ENCODE measurements around the gene LILRA2. TPM values are rescaled to one million over a fixed set of nuclear protein-coding genes. Genes with fewer than 3 reads are reported as not detected.
"Not testable (repeated sequence)": the region's sequence is repeated elsewhere in the genome, so short reads cannot be mapped to it uniquely, and the experiment has no call there.

The LILRA2 gene
- total RNA-seq, 1 experiment from 2014 or later, result not detected

DNA sequence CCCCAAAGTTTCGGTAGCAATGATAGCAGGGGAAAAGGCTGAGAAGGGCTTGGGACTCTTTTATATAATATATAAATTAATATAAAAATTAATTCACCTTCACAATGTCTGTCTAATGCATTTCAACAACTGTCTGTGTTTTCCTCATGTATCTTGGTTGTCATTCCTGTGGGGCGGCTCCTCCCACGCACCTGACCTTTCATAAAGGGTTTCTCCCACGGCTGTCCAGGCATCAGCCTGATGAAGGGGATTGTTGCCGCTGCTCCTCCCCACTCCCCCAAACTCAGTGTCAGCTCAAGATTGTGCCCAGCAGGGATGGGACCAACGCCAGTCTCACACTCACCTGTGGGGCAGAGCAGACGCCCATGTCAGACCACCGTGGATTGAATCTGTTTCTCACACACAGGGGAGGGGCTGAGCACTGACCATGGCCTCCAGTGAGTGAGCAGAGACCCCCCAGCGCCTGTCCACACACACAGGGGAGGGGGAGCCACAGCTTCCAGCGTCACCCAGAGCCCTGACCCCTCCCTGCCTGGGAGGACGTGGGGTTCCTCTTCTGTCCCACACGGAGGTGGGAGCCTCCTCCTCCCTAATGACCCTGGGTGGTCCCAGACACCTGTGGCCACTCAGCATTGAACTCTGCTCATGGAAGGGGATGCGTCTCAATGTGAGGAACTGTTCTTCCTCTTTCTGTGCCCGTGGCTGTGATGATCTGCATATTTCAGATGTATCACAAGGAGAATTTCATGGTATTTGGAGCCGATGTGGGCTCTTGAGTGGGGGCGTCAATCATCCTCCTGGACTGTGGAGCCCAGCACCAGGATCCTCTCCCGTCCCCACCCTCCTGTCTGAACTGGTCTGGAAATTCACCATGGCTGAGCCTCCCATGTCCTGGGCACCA, 1.6 kb upstream of the LILRA2 start:
- DNase-seq (ENCODE audit: low spot score), result not testable (repeated sequence)

DNA sequence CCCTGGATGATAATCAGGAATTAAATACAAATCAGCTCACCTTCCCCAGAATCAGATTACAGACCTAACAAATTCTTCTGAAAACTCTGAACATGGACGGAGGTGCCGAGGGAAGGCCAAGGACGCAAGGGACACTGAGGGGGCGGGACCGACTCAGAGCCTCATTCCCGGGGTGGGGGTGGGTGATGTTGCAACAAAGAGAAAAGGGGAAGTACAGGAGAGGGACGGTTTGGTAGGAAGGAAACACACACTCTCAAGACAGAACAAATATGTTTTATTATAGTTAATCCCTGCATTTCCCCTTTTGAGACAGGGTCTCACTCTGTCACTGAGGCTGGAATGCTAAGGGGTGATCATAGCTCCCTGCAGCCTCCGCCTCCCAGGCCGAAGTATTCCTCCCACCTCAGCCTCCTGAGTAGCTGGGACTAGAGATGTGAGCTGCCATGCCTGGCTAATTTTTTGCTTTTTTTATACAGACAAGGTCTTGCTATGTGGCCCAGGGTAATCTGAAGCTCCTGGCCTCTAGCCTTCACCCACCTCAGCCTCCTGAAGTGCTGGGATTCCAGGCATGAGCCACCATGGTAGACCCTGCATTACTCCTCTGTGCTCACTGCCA, 786 bp upstream of the LILRA2 start:
- DNase-seq (ENCODE audit: low spot score), result no peak

DNA sequence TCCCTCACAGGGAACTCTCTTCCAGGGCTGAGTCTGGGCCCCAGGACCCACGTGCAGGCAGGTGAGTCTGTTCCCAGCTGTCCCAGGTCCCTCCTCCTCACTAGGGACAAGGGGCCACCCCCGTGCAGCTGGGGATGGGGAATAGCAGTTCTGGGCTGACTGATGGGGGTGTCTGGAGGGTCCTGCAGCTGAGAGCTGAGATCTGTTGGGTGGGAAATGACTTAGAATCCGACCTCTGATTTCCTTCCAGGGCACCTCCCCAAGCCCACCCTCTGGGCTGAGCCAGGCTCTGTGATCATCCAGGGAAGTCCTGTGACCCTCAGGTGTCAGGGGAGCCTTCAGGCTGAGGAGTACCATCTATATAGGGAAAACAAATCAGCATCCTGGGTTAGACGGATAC, 461 bp downstream of the LILRA2 start:
- DNase-seq (ENCODE audit: low spot score), result no peak

DNA sequence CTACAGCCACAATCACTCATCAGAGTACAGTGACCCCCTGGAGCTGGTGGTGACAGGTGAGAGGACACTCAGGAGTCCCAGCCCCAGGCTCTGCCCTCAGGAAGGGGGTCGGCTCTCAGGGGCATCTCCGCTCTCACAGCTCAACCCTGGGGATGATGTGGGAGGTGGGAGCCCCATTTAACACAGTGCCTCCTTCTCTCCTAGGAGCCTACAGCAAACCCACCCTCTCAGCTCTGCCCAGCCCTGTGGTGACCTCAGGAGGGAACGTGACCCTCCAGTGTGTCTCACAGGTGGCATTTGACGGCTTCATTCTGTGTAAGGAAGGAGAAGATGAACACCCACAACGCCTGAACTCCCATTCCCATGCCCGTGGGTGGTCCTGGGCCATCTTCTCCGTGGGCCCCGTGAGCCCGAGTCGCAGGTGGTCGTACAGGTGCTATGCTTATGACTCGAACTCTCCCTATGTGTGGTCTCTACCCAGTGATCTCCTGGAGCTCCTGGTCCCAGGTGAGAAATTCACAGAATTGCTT, 1.0 kb downstream of the LILRA2 start:
- DNase-seq (ENCODE audit: low spot score), result no peak

DNA sequence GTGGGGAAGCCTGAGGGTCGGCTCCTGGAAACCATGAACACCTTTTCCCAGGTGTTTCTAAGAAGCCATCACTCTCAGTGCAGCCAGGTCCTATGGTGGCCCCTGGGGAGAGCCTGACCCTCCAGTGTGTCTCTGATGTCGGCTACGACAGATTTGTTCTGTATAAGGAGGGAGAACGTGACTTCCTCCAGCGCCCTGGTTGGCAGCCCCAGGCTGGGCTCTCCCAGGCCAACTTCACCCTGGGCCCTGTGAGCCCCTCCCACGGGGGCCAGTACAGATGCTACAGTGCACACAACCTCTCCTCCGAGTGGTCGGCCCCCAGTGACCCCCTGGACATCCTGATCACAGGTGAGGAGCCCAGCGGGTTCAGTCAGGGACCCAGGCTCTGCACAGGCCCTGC, 1.6 kb downstream of the LILRA2 start:
- DNase-seq (ENCODE audit: low spot score), result not testable (repeated sequence)

DNA sequence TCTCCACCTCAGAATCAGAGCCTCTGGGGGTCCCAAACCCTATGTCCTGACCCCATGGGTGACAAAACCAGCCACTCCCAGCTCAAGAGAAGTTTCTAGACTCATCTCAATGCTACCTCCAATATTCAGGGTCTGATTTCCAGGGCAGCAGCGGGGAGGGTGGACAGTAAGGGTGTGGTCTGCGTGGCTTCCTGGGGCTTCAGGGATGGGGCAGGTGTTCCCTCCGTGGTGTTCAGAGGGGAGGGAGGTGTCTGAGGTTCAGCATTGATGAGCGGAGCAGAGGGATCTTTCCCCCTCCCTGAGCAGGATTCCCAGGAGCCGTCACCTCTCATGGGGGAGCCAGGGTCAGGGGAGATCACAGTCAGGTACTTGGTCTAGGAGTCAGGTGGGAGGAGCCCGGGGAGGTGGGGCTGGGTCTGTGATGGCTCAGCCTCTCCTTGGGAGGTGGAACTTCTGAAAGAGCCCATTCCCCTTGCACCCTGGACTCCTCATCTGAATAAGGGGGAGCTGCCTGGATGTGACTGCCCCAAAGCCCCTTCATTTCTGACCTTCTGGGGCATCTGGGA, 2.9 kb downstream of the LILRA2 start:
- no peak for DNase-seq (ENCODE audit: low spot score)

DNA sequence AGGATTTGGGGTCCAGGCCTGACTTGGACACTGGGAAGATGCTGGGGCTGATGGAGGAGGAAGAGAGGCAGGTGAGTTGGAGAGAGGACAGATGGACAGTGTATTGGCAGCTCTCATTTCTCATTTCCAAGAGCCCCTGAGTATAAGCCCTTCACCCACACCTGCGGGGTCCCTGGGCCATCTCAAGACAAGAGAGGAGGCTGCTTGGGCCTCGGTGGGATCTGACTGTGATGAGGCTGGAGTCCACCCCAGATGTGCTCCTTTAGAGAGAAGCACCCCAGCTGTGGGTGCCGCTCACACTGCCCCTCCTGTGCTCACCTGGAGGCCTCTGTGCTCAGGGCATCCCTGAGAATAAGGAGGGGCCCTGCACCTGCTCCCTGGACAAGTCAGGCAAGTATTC, 3.7 kb downstream of the LILRA2 start:
- DNase-seq (ENCODE audit: low spot score), result no peak

DNA sequence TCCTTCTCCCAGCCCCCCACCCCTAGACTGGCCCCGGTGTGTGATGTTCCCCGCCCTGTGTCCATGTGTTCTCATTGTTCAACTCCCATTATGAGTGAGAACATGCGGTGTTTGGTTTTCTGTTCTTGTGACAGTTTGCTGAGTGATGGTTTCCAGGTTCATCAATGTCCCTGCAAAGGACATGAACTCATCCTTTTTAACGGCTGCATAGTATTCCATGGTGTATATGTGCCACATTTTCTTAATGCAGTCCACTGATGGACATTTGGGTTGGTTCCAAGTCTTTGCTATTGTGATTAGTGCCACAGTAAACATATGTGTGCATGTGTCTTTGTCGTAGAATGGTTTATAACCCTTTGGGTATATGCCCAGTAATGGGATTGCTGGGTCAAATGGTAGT, 4.7 kb downstream of the LILRA2 start:
- not testable (repeated sequence) for DNase-seq (ENCODE audit: low spot score)

DNA sequence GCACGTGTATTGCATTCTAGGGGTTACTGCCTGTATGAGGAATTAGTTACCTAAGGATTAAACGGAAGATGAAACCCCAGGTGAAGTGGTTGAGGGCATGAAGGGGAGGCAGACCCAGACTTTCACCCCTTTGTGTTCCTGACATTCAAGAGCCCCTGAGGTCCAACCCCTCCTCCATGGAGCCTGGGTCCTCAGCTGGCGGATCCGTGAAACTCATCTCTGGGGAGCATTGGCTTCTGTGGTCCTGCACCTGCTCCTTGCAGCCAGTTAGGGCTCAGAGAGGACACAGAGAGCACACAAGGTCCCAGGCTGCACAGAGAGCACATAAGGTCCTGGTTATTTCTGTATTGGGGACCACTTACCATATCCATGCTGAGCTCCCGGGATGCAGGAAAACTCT, 12.8 kb downstream of the LILRA2 start:
- DNase-seq (ENCODE audit: low spot score), result no peak

DNA sequence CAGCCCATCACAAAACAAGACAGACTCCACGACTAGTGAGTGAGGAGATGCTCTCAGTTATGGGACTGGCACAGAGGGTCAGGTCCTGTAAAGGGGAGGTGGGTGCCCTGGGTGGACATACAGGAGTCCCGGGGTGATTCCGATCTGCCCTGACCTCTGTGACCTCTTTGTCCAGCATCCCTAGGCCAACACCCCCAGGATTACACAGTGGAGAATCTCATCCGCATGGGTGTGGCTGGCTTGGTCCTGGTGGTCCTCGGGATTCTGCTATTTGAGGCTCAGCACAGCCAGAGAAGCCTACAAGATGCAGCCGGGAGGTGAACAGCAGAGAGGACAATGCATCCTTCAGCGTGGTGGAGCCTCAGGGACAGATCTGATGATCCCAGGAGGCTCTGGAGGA, 13.4 kb downstream of the LILRA2 start:
- DNase-seq (ENCODE audit: low spot score), result no peak

DNA sequence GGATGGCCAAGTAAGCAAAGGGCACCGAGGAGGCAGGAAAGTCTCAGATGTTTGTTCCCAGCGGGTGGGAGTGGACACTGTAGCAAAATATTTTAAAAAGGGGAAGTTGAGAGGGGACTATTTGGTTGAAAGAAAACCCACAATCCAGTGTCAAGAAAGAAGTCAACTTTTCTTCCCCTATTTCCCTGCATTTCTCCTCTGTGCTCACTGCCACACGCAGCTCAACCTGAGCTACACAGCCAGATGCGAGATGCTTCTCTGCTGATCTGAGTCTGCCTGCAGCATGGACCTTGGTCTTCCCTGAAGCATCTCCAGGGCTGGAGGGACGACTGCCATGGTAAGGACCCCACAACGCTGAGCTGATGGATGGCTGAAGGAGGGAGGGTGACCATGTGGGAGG, 19.9 kb downstream of the LILRA2 start, which contains the start of gene LILRA1:
Gene LILRA1, plus strand, starts transcription at position 188 of the 400 bp plus-strand sequence. CDS start 613 bp downstream, outside the sequence.
- not testable (repeated sequence) for DNase-seq (ENCODE audit: low spot score)

DNA sequence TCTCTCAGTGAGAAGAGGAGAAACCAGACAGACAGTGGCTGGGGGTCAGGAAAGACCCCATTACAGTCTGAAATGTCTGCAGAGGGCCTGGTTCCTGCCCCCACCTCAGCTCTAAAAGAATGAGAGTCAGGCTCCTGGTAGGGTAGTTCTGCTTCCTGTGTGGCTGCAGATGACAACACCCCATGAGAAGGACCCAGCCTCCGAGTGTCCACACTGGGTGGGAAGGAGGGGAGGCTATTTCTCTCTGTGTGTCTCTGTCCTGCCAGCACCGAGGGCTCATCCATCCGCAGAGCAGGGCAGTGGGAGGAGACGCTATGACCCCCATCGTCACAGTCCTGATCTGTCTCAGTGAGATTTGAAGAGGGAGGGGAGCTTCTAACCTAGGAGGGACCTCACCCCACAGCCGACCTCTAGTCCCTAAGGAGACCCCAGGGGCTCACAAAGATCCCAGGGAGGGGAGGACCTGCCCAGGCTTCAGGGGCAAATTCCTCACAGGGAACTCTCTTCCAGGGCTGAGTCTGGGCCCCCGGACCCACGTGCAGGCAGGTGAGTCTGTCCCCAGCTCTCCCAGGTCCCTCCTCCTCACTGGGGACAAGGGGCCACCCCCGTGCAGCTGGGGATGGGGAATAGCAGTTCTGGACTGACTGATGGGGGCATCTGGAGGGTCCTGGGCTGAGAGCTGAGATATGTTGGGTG, 20.5 kb downstream of the LILRA2 start:
- not testable (repeated sequence) for DNase-seq (ENCODE audit: low spot score)

DNA sequence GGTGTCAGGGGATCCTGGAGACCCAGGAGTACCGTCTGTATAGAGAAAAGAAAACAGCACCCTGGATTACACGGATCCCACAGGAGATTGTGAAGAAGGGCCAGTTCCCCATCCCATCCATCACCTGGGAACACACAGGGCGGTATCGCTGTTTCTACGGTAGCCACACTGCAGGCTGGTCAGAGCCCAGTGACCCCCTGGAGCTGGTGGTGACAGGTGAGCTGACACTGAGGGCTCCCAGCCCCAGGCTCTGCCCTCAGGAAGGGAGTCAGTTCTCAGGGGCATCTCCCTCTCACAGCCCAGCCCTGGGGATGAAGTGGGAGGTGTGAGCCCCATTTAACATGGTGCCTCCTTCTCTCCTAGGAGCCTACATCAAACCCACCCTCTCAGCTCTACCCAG, 21.1 kb downstream of the LILRA2 start:
- no peak for DNase-seq (ENCODE audit: low spot score)

DNA sequence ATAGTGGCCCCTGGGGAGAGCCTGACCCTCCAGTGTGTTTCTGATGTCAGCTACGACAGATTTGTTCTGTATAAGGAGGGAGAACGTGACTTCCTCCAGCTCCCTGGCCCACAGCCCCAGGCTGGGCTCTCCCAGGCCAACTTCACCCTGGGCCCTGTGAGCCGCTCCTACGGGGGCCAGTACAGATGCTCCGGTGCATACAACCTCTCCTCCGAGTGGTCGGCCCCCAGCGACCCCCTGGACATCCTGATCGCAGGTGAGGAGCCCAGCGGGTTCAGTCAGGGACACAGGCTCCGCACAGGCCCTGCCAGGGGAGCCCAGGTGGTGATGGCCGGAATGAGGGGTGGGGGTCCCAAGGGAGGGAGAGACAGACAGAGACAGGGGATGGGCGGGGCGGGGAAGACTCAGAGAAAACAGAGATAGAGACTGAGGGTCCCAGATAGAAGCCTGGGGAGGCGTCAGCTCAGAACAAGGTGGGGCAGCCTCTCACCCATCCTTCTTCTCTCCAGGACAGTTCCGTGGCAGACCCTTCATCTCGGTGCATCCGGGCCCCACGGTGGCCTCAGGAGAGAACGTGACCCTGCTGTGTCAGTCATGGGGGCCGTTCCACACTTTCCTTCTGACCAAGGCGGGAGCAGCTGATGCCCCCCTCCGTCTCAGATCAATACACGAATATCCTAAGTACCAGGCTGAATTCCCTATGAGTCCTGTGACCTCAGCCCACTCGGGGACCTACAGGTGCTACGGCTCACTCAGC, 22.3 kb downstream of the LILRA2 start:
- DNase-seq (ENCODE audit: low spot score), result not testable (repeated sequence)

DNA sequence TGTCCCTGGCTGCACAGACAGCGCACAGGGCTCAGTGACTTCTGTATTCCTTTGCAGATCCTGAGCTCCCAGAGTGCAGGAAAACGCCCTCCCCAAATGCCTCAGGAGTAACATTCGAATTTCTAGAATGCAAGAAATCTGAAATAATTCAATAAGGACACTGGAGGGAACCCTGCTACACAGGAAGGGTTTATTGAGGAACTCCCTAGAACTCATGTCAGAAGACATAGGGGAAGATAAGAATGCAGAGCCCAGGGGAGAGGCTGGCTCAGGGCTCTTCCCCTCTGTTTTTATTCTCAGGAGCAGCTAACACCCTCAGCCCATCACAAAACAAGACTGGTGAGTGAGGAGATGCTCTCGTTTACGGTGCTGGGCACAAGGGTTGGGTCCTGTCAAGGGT, 26.6 kb downstream of the LILRA2 start:
- no peak for DNase-seq (ENCODE audit: low spot score)

DNA sequence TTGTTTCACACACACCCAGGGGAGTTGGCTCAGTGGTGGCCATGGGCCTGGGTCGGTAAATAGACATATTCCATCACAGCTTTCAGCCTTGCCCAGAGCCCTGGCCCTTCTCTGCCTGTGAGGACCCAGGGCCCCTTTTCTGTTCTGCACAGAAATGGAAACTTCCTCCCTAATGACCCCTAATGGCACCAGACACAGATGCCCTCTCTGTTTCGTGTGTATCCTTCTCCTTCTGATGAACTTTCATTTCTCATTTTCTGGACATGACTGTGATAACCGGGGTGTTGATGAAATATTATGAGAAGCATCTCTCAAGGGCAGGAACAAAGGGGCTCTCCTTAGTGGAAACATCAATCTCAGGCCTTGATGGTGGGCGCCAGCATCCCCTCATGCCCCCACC, 32.6 kb downstream of the LILRA2 start:
- no peak for DNase-seq (ENCODE audit: low spot score)

DNA sequence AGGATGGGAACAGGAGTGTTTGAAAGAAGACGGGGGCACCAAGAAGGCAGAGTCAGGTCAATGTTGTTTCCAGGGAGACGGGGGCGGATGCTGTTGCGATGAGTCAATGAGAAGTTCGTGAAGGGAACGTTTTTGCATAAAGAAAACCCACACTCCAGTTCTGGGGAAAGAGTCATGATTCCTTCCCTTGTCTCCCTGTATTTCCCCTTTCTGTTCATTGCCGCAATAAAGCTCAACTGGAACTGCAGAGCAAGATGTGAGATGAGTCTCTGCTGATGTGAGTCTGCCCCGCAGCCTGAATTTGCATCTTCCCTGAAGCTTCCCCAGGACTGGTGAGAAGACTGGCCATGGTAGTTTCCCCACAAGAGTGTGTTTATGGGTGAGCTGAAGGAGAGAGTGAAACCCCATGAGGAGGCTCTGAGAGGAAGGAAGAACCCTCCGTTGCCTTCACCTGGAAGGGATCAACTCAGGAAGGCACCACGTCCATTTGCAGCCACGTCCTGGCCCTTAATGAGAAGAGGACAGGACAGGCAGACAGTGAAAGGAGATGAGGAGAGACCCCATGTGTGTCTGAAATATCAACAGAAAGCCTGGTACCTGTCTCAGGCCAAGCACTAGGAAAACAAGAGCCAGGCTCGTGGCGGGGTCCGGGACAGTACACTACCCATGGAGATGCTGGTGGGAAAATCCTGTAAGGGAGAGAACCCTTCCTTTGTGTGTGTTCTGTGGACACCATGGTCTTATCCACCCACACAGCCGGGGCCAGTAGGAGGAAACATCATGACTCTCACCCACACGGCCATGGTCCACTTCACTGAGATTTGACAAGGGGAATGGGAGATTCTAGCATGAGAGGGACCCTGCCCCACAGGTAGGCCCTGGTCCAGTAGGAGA, 33.5 kb downstream of the LILRA2 start:
- DNase-seq (ENCODE audit: low spot score), result no peak

DNA sequence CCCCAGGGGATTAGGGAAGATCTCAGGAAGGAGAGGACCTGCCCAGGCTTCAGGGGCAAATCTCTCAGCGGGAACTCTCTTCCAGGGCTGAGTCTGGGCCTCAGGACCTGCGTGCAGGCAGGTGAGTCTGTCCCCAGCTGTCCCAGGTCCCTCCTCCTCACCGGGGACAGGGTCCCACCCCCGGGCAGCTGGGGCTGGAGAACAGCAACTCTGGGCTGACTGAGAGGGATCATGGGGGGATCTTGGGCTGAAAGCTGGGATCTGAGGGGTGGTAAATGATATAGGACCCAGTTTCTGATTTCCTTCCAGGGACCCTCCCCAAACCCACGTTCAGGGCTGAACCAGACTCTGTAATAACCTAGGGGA, 34.2 kb downstream of the LILRA2 start:
- no peak for DNase-seq (ENCODE audit: low spot score)

DNA sequence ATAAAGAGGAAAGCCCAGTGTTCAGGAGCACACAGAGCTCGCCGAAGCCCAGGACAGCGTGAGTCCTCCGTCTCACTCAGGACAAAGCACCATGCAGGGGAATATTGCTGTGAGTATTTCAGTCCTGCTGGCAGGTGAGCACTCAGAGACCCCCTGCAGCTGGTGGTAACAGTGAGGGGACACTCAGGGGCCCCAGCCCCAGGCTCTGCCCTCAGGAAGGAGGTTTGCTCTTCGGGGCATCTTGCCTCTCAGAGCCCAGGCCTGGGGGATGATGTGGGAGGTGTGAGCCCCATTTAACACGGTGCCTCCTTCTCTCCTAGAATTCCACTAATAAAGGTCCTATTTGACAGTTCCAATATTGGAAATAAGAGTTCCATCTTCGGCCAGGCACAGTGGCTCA, 34.6 kb downstream of the LILRA2 start:
- DNase-seq (ENCODE audit: low spot score), result no peak

DNA sequence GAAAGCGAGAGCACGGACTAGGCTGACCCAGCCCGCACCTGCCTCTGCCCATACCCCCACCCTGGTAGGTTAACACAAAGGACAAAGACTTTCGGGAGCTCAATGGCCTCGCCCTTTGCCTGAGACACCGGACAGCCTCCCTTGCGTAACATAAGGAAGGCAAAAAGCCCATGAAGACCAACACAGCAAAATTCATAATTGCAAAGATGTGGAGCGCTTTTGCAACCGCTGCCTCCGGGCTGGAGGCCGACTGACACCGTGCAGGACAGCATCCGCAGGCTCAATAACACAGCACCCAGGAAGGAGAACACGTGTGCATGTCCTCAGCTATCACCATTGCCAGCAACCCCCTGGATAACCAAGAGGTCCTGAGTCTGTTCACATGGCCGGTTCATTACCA, 35.2 kb downstream of the LILRA2 start:
- DNase-seq (ENCODE audit: low spot score), result no peak
